ENCODE measurements around the gene SLC39A11. TPM values are rescaled to one million over a fixed set of nuclear protein-coding genes. Genes with fewer than 3 reads are reported as not detected.

Gene SLC39A11
- total RNA-seq, 4 donors from 2014 or later = 23.0 to 30.9 (median 27.6) TPM

DNA sequence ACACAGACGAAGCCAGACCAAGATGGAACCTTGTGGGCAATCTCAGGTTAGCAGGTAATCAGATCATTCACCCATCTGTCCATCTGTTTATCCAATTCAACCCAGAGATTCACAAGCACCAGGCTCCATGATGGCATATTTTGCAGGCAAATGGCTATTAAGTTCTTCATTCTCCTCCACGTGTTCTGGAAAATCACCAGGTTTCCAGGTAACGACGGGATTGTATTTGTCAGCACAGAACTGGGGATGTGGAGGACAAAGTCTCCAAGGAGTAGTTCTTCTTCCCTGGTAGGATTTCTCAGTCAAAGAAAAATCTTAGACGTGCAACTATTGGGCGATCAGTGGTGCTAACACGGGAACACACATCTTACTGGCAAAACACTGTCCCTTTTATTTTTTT is 368.8 kb downstream of the SLC39A11 start:
- no peak overlapping the region for H3K27ac ChIP-seq
- no peak for TF ChIP-seq POLR2A (IDR thresholded peaks at IDR 0.05)
- TF ChIP-seq, protein P1, sequence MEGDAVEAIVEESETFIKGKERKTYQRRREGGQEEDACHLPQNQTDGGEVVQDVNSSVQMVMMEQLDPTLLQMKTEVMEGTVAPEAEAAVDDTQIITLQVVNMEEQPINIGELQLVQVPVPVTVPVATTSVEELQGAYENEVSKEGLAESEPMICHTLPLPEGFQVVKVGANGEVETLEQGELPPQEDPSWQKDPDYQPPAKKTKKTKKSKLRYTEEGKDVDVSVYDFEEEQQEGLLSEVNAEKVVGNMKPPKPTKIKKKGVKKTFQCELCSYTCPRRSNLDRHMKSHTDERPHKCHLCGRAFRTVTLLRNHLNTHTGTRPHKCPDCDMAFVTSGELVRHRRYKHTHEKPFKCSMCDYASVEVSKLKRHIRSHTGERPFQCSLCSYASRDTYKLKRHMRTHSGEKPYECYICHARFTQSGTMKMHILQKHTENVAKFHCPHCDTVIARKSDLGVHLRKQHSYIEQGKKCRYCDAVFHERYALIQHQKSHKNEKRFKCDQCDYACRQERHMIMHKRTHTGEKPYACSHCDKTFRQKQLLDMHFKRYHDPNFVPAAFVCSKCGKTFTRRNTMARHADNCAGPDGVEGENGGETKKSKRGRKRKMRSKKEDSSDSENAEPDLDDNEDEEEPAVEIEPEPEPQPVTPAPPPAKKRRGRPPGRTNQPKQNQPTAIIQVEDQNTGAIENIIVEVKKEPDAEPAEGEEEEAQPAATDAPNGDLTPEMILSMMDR (IDR thresholded peaks at IDR 0.05) = no peak
- DNase-seq = no peak
- H3K4me1 ChIP-seq = no peaks in the 10 kb centered on the region
- no peak overlapping the region for H3K4me3 ChIP-seq
- H3K9me3 ChIP-seq = no peaks in the 10 kb centered on the region
- no peaks in the 10 kb centered on the region for H3K36me3 ChIP-seq
- WGBS, 2 donors = 84 to 90% methylated on average over 7 of the region's 7 CpGs
- no peaks in the 10 kb centered on the region for H3K27me3 ChIP-seq
- intact Hi-C loops (cut with DNase I) = loop anchor here (10.0 kb wide), 1 partner anchor 159 kb away; no protein-coding TSS in a partner anchor

DNA sequence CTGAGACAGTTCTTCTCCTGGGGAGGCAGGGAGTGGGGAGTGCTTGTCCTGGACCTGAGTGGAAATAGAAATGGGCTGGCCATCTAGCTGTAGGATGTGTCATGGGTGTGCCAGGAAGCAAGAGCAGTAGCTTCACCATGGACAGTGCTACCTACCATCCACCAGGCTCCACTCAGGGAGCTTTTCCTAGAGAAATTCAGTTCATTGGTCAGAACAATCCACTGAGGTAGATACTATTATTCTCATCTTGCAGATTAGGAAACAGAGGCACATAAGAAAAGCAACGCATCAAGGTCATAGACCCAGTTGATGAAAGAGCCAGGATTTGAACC is 372.0 kb downstream of the SLC39A11 start:
- Histone ChIP-seq H3K36me3 (no peaks in the 10 kb centered on the region), H3K4me1 (peaks cover 0 to 9% (median 0%) of the 10 kb centered on the region in 3 donors), H3K27ac (no peak overlapping the region), H3K4me3 (no peak overlapping the region), H3K9me3 (no peaks in the 10 kb centered on the region), H3K27me3 (no peaks in the 10 kb centered on the region)
- DNase-seq = no peak
- intact Hi-C loops (cut with DNase I) = loop anchor here (10.0 kb wide), 1 partner anchor 156 kb away; no protein-coding TSS in a partner anchor
- TF ChIP-seq, protein P1 (IDR thresholded peaks at IDR 0.05) = no peak
- TF ChIP-seq POLR2A (IDR thresholded peaks at IDR 0.05) = no peak
- 100% methylated on average over 1 of the region's 1 CpG for WGBS, 2 donors

DNA sequence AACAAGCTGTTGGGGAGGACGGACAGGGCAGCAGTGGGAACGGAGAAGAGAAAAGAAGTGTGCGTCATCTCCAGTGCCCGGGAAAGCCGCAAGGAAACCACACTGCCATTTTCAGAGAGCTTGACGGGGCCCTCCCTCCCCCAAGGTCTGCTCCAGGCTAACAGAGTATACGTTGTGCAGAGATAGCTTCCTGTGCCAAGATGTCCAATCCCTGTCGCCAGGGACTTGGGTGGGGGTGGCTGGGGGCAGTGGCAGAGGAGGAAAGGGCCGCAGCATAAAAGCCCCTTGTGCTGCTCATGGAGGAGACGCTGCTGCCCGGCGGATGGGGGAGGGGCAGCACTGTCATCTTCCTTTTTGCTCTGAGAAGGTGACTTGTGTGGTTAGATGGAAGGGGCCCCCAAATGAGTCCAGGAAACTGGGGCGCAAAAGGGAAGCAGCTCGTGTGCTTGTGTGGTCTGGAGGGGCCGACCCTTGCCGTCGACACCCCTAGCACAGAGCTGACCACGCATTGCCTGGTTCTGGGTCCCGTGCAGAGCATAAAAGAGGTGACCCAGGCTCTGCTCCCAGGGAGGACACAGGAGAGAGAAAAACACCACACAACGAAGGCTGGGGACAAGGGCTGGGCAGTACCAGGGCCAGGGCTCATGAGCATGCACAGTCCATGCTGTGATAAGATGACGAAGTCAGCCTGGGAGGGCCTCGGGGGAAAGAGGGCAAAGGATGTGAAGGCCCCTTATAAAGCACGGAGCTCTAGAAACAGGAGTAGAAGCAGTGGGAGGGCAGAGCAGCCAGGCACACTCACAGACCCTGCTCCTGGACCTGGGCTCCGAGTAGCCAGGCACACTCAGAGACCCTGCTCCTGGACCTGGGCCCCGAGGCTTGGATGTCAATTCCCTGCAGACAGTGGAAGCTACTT is 372.7 kb downstream of the SLC39A11 start:
- intact Hi-C loops (cut with DNase I) = loop anchor here (10.0 kb wide), 1 partner anchor 155 kb away; no protein-coding TSS in a partner anchor
- Histone ChIP-seq H3K27me3 (no peaks in the 10 kb centered on the region), H3K27ac (no peak overlapping the region), H3K36me3 (no peaks in the 10 kb centered on the region), H3K9me3 (no peaks in the 10 kb centered on the region), H3K4me3 (peak overlapping the region in 1 of 4 donors; percentile 15), H3K4me1 (peaks cover 0 to 9% (median 0%) of the 10 kb centered on the region in 3 donors)
- 67 to 80% methylated on average over 13 to 16 of the region's 25 CpGs for WGBS, 2 donors
- DNase-seq = no peak
- TF ChIP-seq POLR2A (IDR thresholded peaks at IDR 0.05) = no peak
- TF ChIP-seq, protein P1 (IDR thresholded peaks at IDR 0.05) = no peak

GRCh38 chr17:72719206-72719577 is 373.3 kb downstream of the SLC39A11 start:
- 85 to 90% methylated on average over 5 to 7 of the region's 8 CpGs for WGBS, 2 donors
- no peak for TF ChIP-seq POLR2A (IDR thresholded peaks at IDR 0.05)
- TF ChIP-seq, protein P1 (IDR thresholded peaks at IDR 0.05) = no peak
- no peaks in the 10 kb centered on the region for H3K9me3 ChIP-seq
- peak overlapping the region in 1 of 4 donors; percentile 15 for H3K4me3 ChIP-seq
- H3K4me1 ChIP-seq = peaks cover 0 to 9% (median 0%) of the 10 kb centered on the region in 3 donors
- intact Hi-C loops (cut with DNase I) = no loop called here
- DNase-seq = no peak
- no peaks in the 10 kb centered on the region for H3K36me3 ChIP-seq
- H3K27ac ChIP-seq = no peak overlapping the region
- H3K27me3 ChIP-seq = no peaks in the 10 kb centered on the region

DNA sequence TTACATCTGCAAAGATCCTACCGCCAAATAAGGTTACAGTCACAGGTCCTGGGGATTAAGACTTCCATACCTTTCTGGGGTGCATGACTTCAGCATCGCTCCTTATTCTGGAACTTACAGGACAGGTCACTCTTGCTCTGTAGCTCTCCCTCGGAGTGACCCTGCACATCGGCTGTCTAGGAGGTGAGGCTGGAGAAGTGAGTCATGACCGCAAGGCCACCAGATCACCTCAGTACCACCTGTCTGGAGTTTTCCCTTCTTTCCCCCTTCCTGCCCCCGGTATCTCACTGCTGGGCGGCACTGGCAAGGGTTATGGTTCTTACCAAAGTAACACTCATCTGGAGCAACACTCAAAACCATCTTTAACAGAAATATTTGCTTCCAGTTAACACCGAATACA is 374.8 kb downstream of the SLC39A11 start:
- no peaks in the 10 kb centered on the region for H3K9me3 ChIP-seq
- intact Hi-C loops (cut with DNase I) = no loop called here
- no peak overlapping the region for H3K4me3 ChIP-seq
- TF ChIP-seq POLR2A (IDR thresholded peaks at IDR 0.05) = no peak
- TF ChIP-seq, protein P1 (IDR thresholded peaks at IDR 0.05) = no peak
- no peak for DNase-seq
- no peaks in the 10 kb centered on the region for H3K36me3 ChIP-seq
- 89 to 93% methylated on average over 7 to 8 of the region's 8 CpGs for WGBS, 2 donors
- peaks cover 0 to 9% (median 0%) of the 10 kb centered on the region in 3 donors for H3K4me1 ChIP-seq
- no peaks in the 10 kb centered on the region for H3K27me3 ChIP-seq
- no peak overlapping the region for H3K27ac ChIP-seq

Data from esophagus squamous epithelium (tissue), 5 donors.